Tibial nerve (tissue), 4 donors: ENCODE measurements around the gene PIEZO1. TPM values are rescaled to one million over a fixed set of nuclear protein-coding genes. Genes with fewer than 3 reads are reported as not detected.

Source experiments
- DNase-seq, 2 donors: peaks; one replicate each; pipeline ENCODE4 v3.0.0-alpha.2; 2019; ENCODE audit warnings: low spot score in 2 of 2
- H3K27ac ChIP-seq, 4 donors: fragments of 200-600 bp; sonication (generic) in 3 of 4; one replicate each; pipeline ENCODE4 v1.5.1; 2017 to 2019; ENCODE audit warnings: mild to moderate bottlenecking in 1 of 4
- H3K27me3 ChIP-seq, 2 donors: fragments of 200-600 bp; sonication (generic) in 1 of 2; one replicate each; pipeline versions ENCODE4 v1.5.1 to v1.6.0; 2017 to 2019
- H3K36me3 ChIP-seq, 3 donors: fragments of 200-600 bp; sonication (generic); one replicate each; pipeline ENCODE4 v1.5.1; 2018 to 2019
- H3K4me1 ChIP-seq, 4 donors: fragments of 200-600 bp; sonication (generic) in 3 of 4; one replicate each; pipeline ENCODE4 v1.5.1; 2017 to 2019
- H3K4me3 ChIP-seq, 4 donors: fragments of 200-600 bp; sonication (generic) in 3 of 4; one replicate each; pipeline ENCODE4 v1.5.1; 2017 to 2019; ENCODE audit warnings: mild to moderate bottlenecking in 1 of 4, moderate library complexity in 1 of 4
- H3K9me3 ChIP-seq, 4 donors: fragments of 200-600 bp; sonication (generic) in 3 of 4; one replicate each; pipeline ENCODE4 v1.5.1; 2017 to 2019
- EP300 ChIP-seq, 2 donors: sonication (generic); formaldehyde crosslinking; IDR thresholded peaks; one replicate each; pipeline ENCODE4 v1.6.1; 2017; ENCODE audit warnings: antibody characterized with exemption in 2 of 2, mild to moderate bottlenecking in 1 of 2
- POLR2A ChIP-seq, 2 donors: fragments of 450-650 bp; IDR thresholded peaks; one replicate each; pipeline ENCODE4 v1.6.1; 2017; ENCODE audit warnings: antibody characterized with exemption in 2 of 2, mild to moderate bottlenecking in 2 of 2, moderate library complexity in 2 of 2
- WGBS, 2 donors: methylation state at CpG; one replicate each; pipeline ENCODE4 v1.1.5; 2018; 5-methylcytosine and 5-hydroxymethylcytosine counted together
- total RNA-seq, 4 donors: library from RNA; depleted of rRNA; stranded (reverse); fragments of >200 nt; gene quantifications; one replicate each; pipeline ENCODE4 v1.1.0, GENCODE V29; 2016
- TF ChIP-seq, protein P1 (sequence below), 5 experiments: fragments of 200-600 bp in 3 of 5; fragments of 450-650 bp in 2 of 5; sonication (generic) in 3 of 5; IDR thresholded peaks; one replicate each; pipeline ENCODE4 v1.5.1; 2016 to 2019; ENCODE audit warnings: antibody characterized with exemption in 5 of 5, mild to moderate bottlenecking in 3 of 5, moderate library complexity in 2 of 5

PIEZO1 gene
- total RNA-seq, 4 donors from 2014 or later = 90.5 to 309 (median 165) TPM

DNA sequence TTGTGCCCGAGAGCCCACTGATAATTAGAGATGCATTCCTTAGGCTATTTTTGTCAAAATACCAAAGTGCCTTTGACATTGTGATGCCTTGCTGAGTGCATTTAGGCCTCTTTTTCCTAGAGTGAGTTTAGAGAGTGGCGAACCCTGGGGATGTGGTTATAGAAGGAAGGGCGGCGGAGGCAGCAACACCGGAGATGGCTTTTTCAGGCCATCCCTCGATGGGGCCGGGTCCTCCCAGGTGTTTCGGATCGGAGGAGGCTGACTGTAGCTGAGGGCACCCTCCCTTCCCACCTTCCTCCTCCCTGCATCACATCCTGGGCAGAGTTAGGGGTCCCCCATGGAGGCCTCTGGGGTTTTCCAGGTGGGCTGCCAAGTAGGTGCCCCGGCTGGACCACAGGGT, 92.2 kb downstream of the PIEZO1 start:
- H3K4me1 ChIP-seq = peaks cover 0 to 11% (median 0%) of the 10 kb centered on the region in 4 donors
- peaks cover 0 to 41% of the 10 kb centered on the region in 2 donors for H3K27me3 ChIP-seq
- DNase-seq = no peak
- no peak overlapping the region for H3K4me3 ChIP-seq
- H3K9me3 ChIP-seq = no peaks in the 10 kb centered on the region
- H3K27ac ChIP-seq = no peak overlapping the region
- TF ChIP-seq EP300 (IDR thresholded peaks at IDR 0.05) (no peak), POLR2A (IDR thresholded peaks at IDR 0.05) (no peak)
- TF ChIP-seq, protein P1, sequence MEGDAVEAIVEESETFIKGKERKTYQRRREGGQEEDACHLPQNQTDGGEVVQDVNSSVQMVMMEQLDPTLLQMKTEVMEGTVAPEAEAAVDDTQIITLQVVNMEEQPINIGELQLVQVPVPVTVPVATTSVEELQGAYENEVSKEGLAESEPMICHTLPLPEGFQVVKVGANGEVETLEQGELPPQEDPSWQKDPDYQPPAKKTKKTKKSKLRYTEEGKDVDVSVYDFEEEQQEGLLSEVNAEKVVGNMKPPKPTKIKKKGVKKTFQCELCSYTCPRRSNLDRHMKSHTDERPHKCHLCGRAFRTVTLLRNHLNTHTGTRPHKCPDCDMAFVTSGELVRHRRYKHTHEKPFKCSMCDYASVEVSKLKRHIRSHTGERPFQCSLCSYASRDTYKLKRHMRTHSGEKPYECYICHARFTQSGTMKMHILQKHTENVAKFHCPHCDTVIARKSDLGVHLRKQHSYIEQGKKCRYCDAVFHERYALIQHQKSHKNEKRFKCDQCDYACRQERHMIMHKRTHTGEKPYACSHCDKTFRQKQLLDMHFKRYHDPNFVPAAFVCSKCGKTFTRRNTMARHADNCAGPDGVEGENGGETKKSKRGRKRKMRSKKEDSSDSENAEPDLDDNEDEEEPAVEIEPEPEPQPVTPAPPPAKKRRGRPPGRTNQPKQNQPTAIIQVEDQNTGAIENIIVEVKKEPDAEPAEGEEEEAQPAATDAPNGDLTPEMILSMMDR (IDR thresholded peaks at IDR 0.05) = no peak
- H3K36me3 ChIP-seq = peaks cover 0 to 30% (median 9%) of the 10 kb centered on the region in 3 donors
- 66 to 92% methylated on average over 10 of the region's 10 CpGs for WGBS, 2 donors

DNA sequence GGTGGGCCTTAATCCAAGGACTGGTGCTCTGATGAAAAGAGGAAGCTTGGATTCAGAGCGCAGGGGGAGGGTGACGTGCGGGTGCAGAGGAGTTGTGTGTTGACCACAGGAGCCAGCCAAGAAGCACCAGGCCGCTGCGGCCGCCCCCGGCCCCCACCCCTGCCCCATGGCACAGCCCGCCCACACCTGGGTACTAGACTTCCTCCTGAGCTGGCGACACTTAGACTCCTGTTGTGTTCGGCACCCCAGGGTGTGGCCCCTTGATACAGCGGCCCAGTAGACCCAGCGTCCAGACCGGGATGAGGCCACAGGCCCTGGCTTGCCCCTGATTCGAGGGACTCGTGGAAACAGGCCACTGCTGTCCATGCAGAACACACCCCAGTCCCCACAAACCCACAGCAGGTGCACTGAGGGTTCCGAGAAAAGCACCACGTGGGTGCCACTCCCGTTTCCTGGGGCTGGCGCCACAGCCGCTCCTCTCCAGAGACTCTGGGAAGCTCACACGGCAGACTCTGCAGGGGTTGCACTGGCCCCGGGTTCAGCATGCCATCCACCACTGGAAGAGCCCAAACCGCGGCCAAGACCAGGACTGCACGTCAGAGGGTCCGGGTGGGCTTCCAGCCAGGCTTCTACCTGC, 93.0 kb downstream of the PIEZO1 start:
- peaks cover 0 to 49% of the 10 kb centered on the region in 2 donors for H3K27me3 ChIP-seq
- H3K4me1 ChIP-seq = peaks cover 0 to 12% (median 2%) of the 10 kb centered on the region in 4 donors
- H3K9me3 ChIP-seq = no peaks in the 10 kb centered on the region
- no peak for DNase-seq
- WGBS, 2 donors = 73 to 76% methylated on average over 15 to 16 of the region's 26 CpGs
- no peak overlapping the region for H3K4me3 ChIP-seq
- no peak overlapping the region for H3K27ac ChIP-seq
- H3K36me3 ChIP-seq = peaks cover 0 to 22% (median under 1%) of the 10 kb centered on the region in 3 donors
- TF ChIP-seq POLR2A (IDR thresholded peaks at IDR 0.05) (no peak), EP300 (IDR thresholded peaks at IDR 0.05) (no peak)
- TF ChIP-seq, protein P1 (IDR thresholded peaks at IDR 0.05) = no peak

DNA sequence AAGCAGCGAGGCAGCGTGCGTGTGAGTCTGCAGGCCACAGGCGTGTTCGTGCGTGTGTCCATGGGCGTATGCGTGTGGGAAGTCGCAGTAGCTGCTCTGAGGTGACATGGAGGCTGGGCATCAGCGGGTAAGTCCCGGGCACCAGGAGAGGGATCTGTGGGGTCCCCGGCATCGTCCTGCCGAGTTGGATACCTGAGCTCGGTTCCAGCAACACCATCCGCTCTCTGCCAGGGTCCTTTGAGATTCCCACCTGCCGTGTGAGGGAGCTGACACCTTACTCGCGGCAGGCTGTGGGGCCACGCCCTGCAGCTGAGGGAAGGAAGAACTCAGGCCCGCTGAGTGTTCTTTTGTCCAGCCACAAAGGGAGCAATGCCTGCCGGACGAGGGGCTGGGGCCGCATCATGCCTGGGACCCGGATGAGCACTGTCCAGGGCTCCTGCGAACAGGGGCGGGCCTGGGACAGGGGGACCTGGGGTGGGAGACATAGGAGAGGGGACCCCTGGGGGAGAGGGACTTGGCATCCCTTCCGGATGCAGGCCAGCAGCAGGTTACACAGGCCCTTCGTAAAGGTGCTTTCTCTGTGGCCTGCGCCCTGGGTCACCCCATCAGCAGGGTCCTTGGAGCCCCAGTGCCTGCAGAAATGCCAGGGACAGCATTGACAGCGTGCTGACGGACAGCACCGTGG, 93.7 kb downstream of the PIEZO1 start:
- DNase-seq = no peak
- Histone ChIP-seq H3K27ac (no peak overlapping the region), H3K36me3 (peaks cover 0 to 14% (median 0%) of the 10 kb centered on the region in 3 donors), H3K4me1 (peaks cover 0 to 20% (median 6%) of the 10 kb centered on the region in 4 donors), H3K27me3 (peaks cover 0 to 50% of the 10 kb centered on the region in 2 donors), H3K4me3 (no peak overlapping the region), H3K9me3 (no peaks in the 10 kb centered on the region)
- 80 to 82% methylated on average over 30 to 33 of the region's 33 CpGs for WGBS, 2 donors
- TF ChIP-seq, protein P1 (IDR thresholded peaks at IDR 0.05) = no peak
- no peak for TF ChIP-seq POLR2A (IDR thresholded peaks at IDR 0.05)
- no peak for TF ChIP-seq EP300 (IDR thresholded peaks at IDR 0.05)

DNA sequence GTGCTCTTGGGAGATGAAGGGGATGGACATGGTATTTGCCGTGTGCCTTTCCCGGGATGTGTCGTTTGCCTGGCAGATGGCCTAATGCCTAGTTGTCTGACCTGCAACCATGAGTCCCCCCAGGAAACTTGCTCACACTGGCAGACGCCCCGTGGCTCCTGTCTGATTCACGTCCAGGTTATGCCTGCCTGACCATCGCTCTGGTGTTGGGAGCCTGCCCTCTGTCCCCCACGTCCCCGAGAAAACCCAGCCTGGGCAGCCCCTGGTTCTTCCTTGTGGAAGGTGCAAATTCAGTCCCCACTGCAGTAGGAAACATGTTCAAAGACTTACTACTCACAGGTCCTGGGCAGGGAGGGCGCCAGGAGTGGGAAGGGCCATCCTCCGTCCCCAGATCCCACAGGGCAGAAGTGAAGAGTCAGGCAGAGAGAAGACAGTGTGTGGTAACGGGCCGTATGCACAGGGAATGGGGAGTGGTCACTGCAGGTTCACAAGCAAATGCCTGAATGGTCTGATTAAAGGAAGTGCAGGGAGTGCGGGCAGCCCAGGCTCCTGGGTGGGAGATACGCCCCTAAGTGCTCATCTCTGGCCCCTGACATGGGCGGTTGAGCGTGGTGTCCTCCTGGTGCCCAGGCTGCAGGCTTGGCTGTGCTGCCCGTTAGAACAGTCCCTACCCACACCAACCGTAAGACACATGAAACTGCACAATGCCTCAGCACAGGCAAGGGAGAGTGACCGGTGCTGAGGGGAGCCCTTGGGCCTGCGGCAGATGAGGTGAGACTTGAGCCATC, 94.5 kb downstream of the PIEZO1 start:
- Histone ChIP-seq H3K4me3 (no peak overlapping the region), H3K27me3 (peaks cover 0 to 57% of the 10 kb centered on the region in 2 donors), H3K4me1 (peaks cover 0 to 28% (median 14%) of the 10 kb centered on the region in 4 donors), H3K36me3 (peaks cover 0 to 6% (median 0%) of the 10 kb centered on the region in 3 donors), H3K27ac (no peak overlapping the region), H3K9me3 (no peaks in the 10 kb centered on the region)
- 77 to 80% methylated on average over 19 to 20 of the region's 21 CpGs for WGBS, 2 donors
- no peak for DNase-seq
- TF ChIP-seq POLR2A (IDR thresholded peaks at IDR 0.05) = no peak
- TF ChIP-seq EP300 (IDR thresholded peaks at IDR 0.05) = no peak
- TF ChIP-seq, protein P1 (IDR thresholded peaks at IDR 0.05) = no peak
